ENCODE data around the gene CUX1. TPM values are rescaled to one million over a fixed set of nuclear protein-coding genes. Genes with fewer than 3 reads are reported as not detected.

CUX1 gene
- total RNA-seq, 1 experiment from 2014 or later = 53.5 TPM

GRCh38 chr7:102291916-102292267 lies 474.5 kb downstream of the CUX1 start:
- H3K56ac ChIP-seq (ENCODE audit: insufficient read length, low read depth, low read length) = no peak overlapping the region
- no peak overlapping the region for H2AFZ ChIP-seq (ENCODE audit: low read length)
- H2BK12ac ChIP-seq (ENCODE audit: insufficient read length, low read depth, low read length) = no peak overlapping the region
- H3K14ac ChIP-seq (ENCODE audit: insufficient read depth, low read length) = no peak overlapping the region
- Mint-ChIP-seq H3K27ac (no peak overlapping the region; a peak in 2 of 7 replicates), H3K4me1 (peaks cover 33 to 50% of the 10 kb centered on the region in 2 experiments), H3K4me3 (no peak overlapping the region), H3K27me3 (ENCODE audit: low read depth) (peaks cover 15% of the 10 kb centered on the region), H3K9me3 (no peaks in the 10 kb centered on the region; a peak in 1 of 5 replicates), H3K36me3 (ENCODE audit: insufficient read depth in 1 of 3, low read depth in 3 of 3) (no peaks in the 10 kb centered on the region)
- no peaks in the 10 kb centered on the region for H3K79me2 ChIP-seq (ENCODE audit: insufficient read depth, low read length)
- no peak overlapping the region for H3K23ac ChIP-seq (ENCODE audit: insufficient read length, low read depth, low read length)
- no peaks in the 10 kb centered on the region for H3K79me1 ChIP-seq (ENCODE audit: insufficient read depth, low read depth, low read length, poor library complexity, severe bottlenecking)
- H2BK15ac ChIP-seq (ENCODE audit: low read depth, low read length) = no peak overlapping the region
- no peak overlapping the region for H4K8ac ChIP-seq (replicated peaks; ENCODE audit: insufficient read length, low read depth, low read length)
- no peak overlapping the region for H2BK120ac ChIP-seq (ENCODE audit: low read depth, low read length, poor library complexity, severe bottlenecking)
- no peak for DNase-seq
- H3K9me3 ChIP-seq (ENCODE audit: control insufficient read depth, low read depth, low read length) = no peaks in the 10 kb centered on the region
- H2BK5ac ChIP-seq (ENCODE audit: insufficient read length, low read length) = no peak overlapping the region
- no peaks in the 10 kb centered on the region for H3K4me1 ChIP-seq (ENCODE audit: insufficient read depth, low read length)
- H2AK5ac ChIP-seq (ENCODE audit: insufficient read length, low read length) = no peak overlapping the region
- no peak for TF ChIP-seq CTCF (conservative IDR thresholded peaks at IDR 0.05)
- peaks cover 2% of the 10 kb centered on the region for H4K20me1 ChIP-seq (ENCODE audit: control insufficient read depth, insufficient read depth, insufficient read length)
- no peak overlapping the region for H3K9ac ChIP-seq (ENCODE audit: extremely low read depth, insufficient read length, low read length)
- no peak overlapping the region for H3K4ac ChIP-seq (ENCODE audit: low read depth, low read length)
- whole genome bisulfite sequencing (ENCODE audit: extremely low coverage, insufficient read length, low lambda C conversion rate) = no CpG with 5 or more reads among the region's 2 CpGs
- H2BK20ac ChIP-seq (ENCODE audit: low read depth, low read length, poor library complexity, severe bottlenecking) = no peak overlapping the region
- no peaks in the 10 kb centered on the region for H3K27me3 ChIP-seq (ENCODE audit: insufficient read depth, low read length)
- H3K23me2 ChIP-seq (ENCODE audit: insufficient read length, low read depth, low read length, poor library complexity, severe bottlenecking) = peaks cover 10% of the 10 kb centered on the region
- no peak overlapping the region for H3K18ac ChIP-seq (ENCODE audit: insufficient read length, low read depth, low read length)
- no peak overlapping the region for H3T11ph ChIP-seq (ENCODE audit: low read length)
- no peak overlapping the region for H4K5ac ChIP-seq (ENCODE audit: insufficient read length, low read depth, low read length)
- H4K91ac ChIP-seq (ENCODE audit: insufficient read length, low read depth, low read length) = no peak overlapping the region
- no peak overlapping the region for H3K27ac ChIP-seq (ENCODE audit: insufficient read length, low read depth, low read length)
- no peak overlapping the region for H3K4me2 ChIP-seq (ENCODE audit: insufficient read depth, insufficient read length, low read length)

Data from H9 (cell line).